Activated naive CD4-positive, alpha-beta T cell treated with anti-CD3 and anti-CD28 coated beads, Interleukin-2, amount 10 ng/mL, durations not matched to agents 7 days and 5 days (primary cell): ENCODE data around the gene TMEM156.
"Not testable (repeated sequence)": the region's sequence is repeated elsewhere in the genome, so short reads cannot be mapped to it uniquely, and the experiment has no call there.

Experiments used
- CTCF ChIA-PET: fragments of 350-600 bp; sonication (Branson Sonifier 250); formaldehyde crosslinking; loops from one replicate; lab custom pipeline; 2021; ENCODE audit warnings: antibody characterized with exemption; lab: Charles Lee
- DNase-seq: peaks from one replicate; pipeline ENCODE4 v3.0.0-alpha.2; 2020
- H3K27ac Mint-ChIP-seq: one replicate; pipeline ENCODE4 v1.8.0; 2021; ENCODE audit warnings: mild to moderate bottlenecking, moderate library complexity, mixed read lengths
- H3K27me3 Mint-ChIP-seq: one replicate; pipeline ENCODE4 v1.8.0; 2021; ENCODE audit warnings: mild to moderate bottlenecking, mixed read lengths
- H3K36me3 Mint-ChIP-seq: one replicate; pipeline ENCODE4 v1.8.0; 2021; ENCODE audit warnings: mixed read lengths
- H3K4me1 Mint-ChIP-seq: one replicate; pipeline ENCODE4 v1.8.0; 2021; ENCODE audit warnings: mixed read lengths
- H3K4me3 Mint-ChIP-seq: one replicate; pipeline ENCODE4 v1.8.0; 2021; ENCODE audit warnings: mild to moderate bottlenecking, moderate library complexity, mixed read lengths
- H3K9me3 Mint-ChIP-seq: one replicate; pipeline ENCODE4 v1.8.0; 2021; ENCODE audit warnings: mixed read lengths

Gene TMEM156

GRCh38 chr4:38979511-38980230 lies 52.5 kb downstream of the TMEM156 start:
- DNase-seq, result no peak
- CTCF ChIA-PET, result no interaction called here
- no peaks in the 10 kb centered on the region for H3K9me3 Mint-ChIP-seq
- no peaks in the 10 kb centered on the region for H3K27me3 Mint-ChIP-seq
- H3K4me3 Mint-ChIP-seq, result no peak overlapping the region
- H3K36me3 Mint-ChIP-seq, result peaks cover 74% of the 10 kb centered on the region
- peaks cover 42% of the 10 kb centered on the region for H3K4me1 Mint-ChIP-seq
- no peak overlapping the region for H3K27ac Mint-ChIP-seq

GRCh38 chr4:38979081-38979480 lies 53.1 kb downstream of the TMEM156 start:
- CTCF ChIA-PET, result no interaction called here
- DNase-seq, result no peak
- H3K27ac Mint-ChIP-seq, result no peak overlapping the region
- no peaks in the 10 kb centered on the region for H3K9me3 Mint-ChIP-seq
- H3K4me3 Mint-ChIP-seq, result no peak overlapping the region
- peaks cover 69% of the 10 kb centered on the region for H3K36me3 Mint-ChIP-seq
- peaks cover 37% of the 10 kb centered on the region for H3K4me1 Mint-ChIP-seq
- H3K27me3 Mint-ChIP-seq, result no peaks in the 10 kb centered on the region

DNA sequence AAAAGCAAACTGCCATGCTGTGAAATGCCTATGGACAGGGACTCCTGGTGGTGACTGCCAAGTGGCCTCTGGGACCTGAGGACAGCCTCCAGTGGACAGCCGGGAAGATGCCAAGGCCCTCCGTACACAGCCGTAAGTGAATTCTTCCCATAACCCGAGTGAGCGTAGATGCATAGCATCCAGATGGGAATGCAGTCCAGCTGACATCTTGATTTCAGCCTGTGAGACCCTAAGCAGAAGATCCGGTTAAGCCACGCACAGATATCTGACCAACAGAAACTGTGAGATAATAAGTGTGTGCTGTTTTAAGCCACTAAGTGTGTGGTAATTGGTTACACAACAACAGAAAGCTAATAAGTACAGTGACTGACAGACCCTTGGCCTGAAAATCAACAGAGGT lies 55.9 kb downstream of the TMEM156 start:
- Mint-ChIP-seq H3K36me3 (peaks cover 48% of the 10 kb centered on the region), H3K27ac (no peak overlapping the region), H3K4me3 (no peak overlapping the region), H3K4me1 (peaks cover 16% of the 10 kb centered on the region), H3K27me3 (no peaks in the 10 kb centered on the region), H3K9me3 (no peaks in the 10 kb centered on the region)
- no peak for DNase-seq
- CTCF ChIA-PET, result no interaction called here

DNA sequence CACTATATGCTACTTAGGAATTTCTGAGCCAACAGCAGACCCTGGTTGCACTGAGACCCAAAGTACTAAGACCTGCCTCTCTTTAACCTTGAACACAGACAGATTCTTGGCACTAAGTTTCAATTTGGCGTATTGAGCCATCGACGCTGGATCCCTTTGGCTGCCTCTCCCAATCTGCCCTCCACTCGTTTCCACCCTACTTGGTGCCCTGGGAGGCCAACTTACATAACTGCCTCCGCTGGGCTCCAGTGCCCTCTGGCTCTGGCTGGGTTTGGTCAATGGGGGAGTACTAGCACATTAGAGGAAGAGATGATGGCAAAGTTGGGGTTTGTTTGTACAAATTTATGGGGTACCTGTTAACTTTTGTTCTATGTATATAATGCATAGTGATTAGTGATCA lies 63.5 kb downstream of the TMEM156 start:
- Mint-ChIP-seq H3K4me3 (no peak overlapping the region), H3K4me1 (peaks cover 4% of the 10 kb centered on the region), H3K27ac (no peak overlapping the region), H3K27me3 (no peaks in the 10 kb centered on the region), H3K9me3 (no peaks in the 10 kb centered on the region), H3K36me3 (peaks cover 72% of the 10 kb centered on the region)
- CTCF ChIA-PET, result no interaction called here
- DNase-seq, result no peak

DNA sequence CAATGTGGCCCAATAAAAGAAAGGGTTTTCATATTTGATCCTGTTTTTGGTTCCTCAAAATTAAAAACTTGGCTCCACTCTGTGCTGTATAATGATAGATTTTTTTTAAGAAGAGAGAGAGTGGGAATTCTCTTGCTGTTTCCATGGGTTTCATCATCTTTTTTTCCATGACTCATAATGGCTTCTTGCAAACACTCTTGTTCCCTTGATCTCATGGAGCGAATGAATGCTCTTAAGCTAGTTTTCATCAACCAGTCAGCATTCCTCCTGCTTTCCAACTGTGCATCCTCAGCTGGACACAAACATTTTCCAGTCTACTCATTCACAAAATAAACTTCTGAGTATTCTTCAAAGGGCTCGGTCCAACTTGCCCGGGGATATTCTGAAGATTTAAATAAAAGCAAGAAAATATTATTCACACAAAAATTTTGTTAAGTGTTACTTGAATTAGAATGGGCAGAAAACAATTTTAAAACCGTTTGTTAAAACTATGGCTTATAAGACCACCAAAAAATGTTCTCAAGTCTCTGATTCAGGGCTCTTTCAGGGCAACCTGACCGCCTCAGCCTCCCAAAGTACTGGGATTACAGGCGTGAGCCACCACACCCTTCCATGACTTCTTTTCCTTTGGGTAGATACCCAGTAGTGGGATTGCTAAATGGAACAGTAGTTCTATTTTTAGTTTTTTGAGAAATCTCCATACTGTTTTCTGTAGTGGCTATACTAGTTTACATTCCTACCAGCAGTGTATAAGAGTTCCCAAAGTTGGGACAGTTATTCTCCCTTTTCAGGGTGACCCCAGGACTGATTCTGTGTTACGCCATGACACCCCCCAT lies 64.7 kb downstream of the TMEM156 start:
- CTCF ChIA-PET, result no interaction called here

DNA sequence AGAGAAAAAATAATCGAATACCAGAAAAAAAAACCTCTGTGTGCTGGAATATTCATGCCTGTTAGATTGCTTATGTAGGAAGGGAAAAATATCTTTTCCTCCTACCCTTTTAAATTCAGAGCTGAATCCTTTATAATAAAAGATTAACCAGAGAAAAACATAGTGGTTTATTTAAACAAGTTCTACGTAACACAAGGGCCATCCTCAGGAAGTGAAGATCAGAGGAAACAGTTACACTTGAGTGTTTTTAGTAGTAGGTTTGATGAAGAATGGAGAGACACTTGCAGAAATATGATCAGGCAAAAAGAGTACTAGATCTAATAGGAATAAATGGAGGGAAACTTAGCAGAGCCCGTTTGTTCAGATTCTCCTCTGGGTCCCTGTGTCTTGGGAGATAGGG lies 66.3 kb downstream of the TMEM156 start:
- no peaks in the 10 kb centered on the region for H3K27me3 Mint-ChIP-seq
- H3K9me3 Mint-ChIP-seq, result peaks cover 14% of the 10 kb centered on the region
- CTCF ChIA-PET, result interaction anchor here (0.8 kb wide), 1 partner anchor 17 kb away, joined by 4 read pairs; no protein-coding TSS in a partner anchor
- peaks cover 82% of the 10 kb centered on the region for H3K36me3 Mint-ChIP-seq
- H3K4me3 Mint-ChIP-seq, result no peak overlapping the region
- DNase-seq, result no peak
- peaks cover 4% of the 10 kb centered on the region for H3K4me1 Mint-ChIP-seq
- peak overlapping the region; percentile 46 for H3K27ac Mint-ChIP-seq

More for the DNA sequence above, 64.7 kb downstream of the TMEM156 start:
- Mint-ChIP-seq H3K27ac (no peak overlapping the region), H3K4me3 (no peak overlapping the region), H3K9me3 (peaks cover 4% of the 10 kb centered on the region), H3K4me1 (peaks cover 4% of the 10 kb centered on the region), H3K36me3 (peaks cover 78% of the 10 kb centered on the region), H3K27me3 (no peaks in the 10 kb centered on the region)
- DNase-seq, result no peak

DNA sequence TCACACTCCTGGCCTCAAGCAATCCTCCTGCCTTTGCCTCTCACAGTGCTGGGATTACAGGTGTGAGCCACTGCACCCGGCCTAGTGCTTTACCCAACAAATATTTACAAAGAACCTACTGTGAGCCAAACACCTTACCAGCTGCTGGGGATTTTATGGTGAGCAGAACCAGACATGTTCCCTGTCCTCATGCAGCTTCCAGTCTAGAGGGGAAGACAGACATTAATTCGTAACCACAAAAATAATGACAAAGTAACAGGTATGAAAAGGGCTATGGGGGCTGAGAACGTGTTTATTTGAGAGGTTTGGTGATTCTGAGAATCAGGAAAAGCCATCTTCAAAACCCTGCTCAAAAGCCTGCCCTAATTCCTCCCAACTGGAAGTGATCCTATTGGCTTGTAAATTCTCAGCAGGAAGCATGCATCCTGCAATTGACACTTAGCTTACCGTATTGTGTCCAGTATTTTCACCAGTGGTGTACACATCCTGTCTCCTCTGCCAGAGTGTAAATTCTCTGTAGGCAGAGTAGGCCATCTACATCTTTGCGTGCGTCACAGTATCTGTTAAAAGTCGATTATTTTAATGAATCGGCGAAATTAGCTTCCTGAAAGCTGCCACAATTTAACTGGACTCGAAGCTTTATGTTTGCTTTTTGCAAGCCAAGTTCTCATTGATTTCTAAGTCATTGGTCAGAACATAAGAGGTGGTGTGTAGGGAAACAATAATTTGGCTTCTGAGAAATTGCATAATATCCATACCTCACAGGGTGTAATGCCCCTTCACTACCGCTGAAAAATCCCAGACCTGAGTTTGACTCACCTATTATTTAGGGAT lies 67.0 kb downstream of the TMEM156 start:
- Mint-ChIP-seq H3K36me3 (peaks cover 75% of the 10 kb centered on the region), H3K27me3 (no peaks in the 10 kb centered on the region), H3K9me3 (peaks cover 14% of the 10 kb centered on the region), H3K4me3 (no peak overlapping the region), H3K27ac (no peak overlapping the region), H3K4me1 (peaks cover 4% of the 10 kb centered on the region)
- DNase-seq, result no peak
- CTCF ChIA-PET, result interaction anchor here (0.8 kb wide), 1 partner anchor 16 kb away, joined by 4 read pairs; no protein-coding TSS in a partner anchor

DNA sequence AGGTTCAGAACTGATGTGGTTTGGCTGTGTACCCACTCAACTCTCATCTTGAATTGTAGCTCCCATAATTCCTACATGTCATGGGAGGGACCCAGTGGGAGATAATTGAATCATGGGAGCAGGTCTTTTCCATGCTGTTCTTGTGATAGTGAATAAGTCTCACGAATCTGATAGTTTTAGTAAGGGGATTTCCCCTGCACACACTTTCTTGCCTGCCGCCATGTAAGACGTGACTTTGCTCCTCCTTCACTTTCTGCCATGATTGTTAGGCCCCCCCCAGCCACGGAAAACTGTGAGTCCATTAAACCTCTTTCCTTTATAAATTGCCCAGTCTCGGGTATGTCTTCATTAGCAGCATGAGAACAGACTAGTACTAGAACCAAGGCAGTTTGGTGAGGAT lies 73.0 kb downstream of the TMEM156 start:
- not testable (repeated sequence) for H3K27me3 Mint-ChIP-seq, H3K27ac Mint-ChIP-seq, DNase-seq, H3K4me3 Mint-ChIP-seq
- Mint-ChIP-seq H3K9me3 (peaks cover 19% of the 10 kb centered on the region), H3K36me3 (peaks cover 21% of the 10 kb centered on the region), H3K4me1 (peaks cover 20% of the 10 kb centered on the region)
- CTCF ChIA-PET, result interaction anchor here (1.4 to 1.5 kb wide), 3 partner anchors 10 to 59 kb away, joined by 3 to 6 read pairs (median 5); no protein-coding TSS in a partner anchor

DNA sequence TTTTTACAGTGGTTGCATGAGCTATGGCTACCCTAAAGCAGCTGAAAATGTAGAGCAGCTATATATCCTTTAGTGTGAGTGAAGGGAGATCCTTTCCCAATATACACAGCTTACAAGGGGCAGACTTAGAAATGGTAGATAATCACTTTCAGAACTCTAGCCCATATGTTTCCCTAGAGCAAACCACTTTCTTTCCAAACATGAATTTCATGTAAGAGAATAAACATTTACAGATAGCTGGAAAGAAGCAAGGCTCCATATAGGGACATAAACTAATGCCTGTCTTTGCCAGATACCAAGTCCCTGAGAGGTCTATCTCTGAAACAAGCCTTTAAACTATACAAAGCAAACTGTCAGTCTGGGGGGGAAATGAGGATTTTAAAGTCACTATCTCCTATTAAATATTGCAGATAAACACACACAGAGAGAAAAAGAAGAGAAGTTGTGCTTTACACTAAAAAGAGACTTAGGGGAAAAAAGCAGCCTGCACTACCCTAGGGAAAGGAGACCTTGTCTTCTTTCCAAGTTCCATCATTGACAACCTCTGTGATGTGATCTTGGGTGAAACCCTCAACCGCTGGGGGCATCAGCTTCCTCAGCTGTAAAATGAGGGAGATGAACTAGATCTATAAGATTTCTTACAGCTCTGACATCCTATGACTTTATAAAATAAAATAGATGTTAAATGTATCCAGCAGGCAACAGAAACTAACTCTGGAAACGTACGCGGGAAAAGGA lies 73.6 kb downstream of the TMEM156 start:
- Mint-ChIP-seq H3K4me1 (peaks cover 20% of the 10 kb centered on the region), H3K27me3 (peaks cover 3% of the 10 kb centered on the region), H3K9me3 (peaks cover 19% of the 10 kb centered on the region), H3K27ac (peak overlapping the region; percentile 29), H3K36me3 (peaks cover 16% of the 10 kb centered on the region), H3K4me3 (no peak overlapping the region)
- CTCF ChIA-PET, result interaction anchor here (1.4 to 1.5 kb wide), 3 partner anchors 9 to 59 kb away, joined by 3 to 6 read pairs (median 5); no protein-coding TSS in a partner anchor
- no peak for DNase-seq

DNA sequence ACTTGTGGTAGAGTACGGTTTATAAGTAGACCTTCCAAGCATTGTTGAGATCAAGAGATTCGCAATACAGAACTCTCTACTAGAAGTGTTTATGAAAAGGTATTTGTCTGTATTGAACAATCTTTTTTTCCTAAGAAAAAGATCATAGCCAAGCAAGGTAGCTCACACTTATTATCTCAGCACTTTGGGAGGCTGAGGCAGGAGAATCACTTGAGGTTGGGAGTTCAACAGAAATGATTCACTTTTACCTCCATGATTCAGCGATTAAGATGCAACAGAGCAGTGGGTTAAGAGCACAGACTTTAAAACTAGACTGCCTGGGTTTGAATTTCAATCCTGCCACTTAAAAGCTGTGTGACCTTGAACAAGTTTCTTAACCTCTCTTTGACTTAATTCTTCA lies 74.3 kb downstream of the TMEM156 start:
- Mint-ChIP-seq H3K36me3 (peaks cover 12% of the 10 kb centered on the region), H3K9me3 (peaks cover 15% of the 10 kb centered on the region), H3K4me3 (no peak overlapping the region), H3K4me1 (peaks cover 20% of the 10 kb centered on the region), H3K27me3 (peaks cover 5% of the 10 kb centered on the region), H3K27ac (no peak overlapping the region)
- no peak for DNase-seq
- CTCF ChIA-PET, result interaction anchor here (1.1 to 1.5 kb wide), 4 partner anchors 9 to 58 kb away, joined by 3 to 6 read pairs (median 4); no protein-coding TSS in a partner anchor

DNA sequence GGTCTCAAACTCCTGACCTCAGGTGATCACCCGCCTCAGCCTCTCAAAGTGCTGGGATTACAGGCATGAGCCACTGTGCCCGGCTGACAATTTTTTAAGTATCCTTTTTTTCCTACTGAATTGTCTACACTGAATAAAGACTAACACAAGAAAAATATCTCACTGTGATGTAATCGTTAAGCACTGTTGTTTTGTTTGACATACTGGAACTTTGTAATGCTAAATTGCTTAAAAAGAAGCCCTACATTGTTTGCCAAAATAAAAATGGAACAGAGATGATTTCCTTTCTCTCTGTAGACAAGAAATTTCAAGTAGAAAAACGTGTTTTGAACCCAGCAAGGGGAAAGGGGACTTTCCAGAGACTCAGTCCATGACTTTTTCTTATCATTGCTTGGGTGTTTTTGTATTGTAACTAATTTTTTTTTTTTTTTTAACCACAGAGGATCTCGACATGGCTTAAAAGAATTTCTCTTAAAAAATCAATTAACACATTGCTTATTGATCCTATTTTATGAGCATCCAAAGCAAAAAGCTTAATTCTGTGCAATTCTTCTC lies 74.9 kb downstream of the TMEM156 start:
- CTCF ChIA-PET, result interaction anchor here (1.1 kb wide), 1 partner anchor 28 kb away, joined by 3 read pairs; no protein-coding TSS in a partner anchor
- Mint-ChIP-seq H3K27ac (no peak overlapping the region), H3K36me3 (peaks cover 10% of the 10 kb centered on the region)

DNA sequence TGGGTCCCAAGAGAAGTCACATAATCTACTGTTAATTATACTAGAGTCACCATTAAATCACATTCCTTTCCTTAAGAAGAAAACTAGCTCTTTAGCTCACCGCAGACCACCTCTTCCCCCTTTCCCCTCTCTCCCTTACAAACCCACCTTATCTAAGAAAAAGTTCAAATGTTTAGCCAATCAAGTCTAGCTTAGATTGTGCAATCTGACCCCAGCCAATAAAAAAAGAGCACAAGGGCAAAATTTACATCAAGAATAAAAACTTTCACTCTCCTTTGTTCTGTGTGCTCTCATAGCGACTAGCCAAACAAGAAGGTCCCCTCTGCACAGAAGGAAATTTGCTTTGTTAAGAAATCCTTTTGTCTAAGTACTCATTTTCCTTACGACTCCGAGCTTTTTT lies 76.3 kb downstream of the TMEM156 start:
- Mint-ChIP-seq H3K4me1 (peaks cover 24% of the 10 kb centered on the region), H3K4me3 (no peak overlapping the region), H3K36me3 (no peaks in the 10 kb centered on the region), H3K27me3 (peaks cover 5% of the 10 kb centered on the region), H3K27ac (no peak overlapping the region), H3K9me3 (peaks cover 5% of the 10 kb centered on the region)
- CTCF ChIA-PET, result no interaction called here
- DNase-seq, result no peak

More for the DNA sequence above, 74.9 kb downstream of the TMEM156 start:
- Mint-ChIP-seq H3K4me3 (no peak overlapping the region), H3K4me1 (peaks cover 20% of the 10 kb centered on the region), H3K27me3 (peaks cover 5% of the 10 kb centered on the region), H3K9me3 (peaks cover 15% of the 10 kb centered on the region)
- no peak for DNase-seq

DNA sequence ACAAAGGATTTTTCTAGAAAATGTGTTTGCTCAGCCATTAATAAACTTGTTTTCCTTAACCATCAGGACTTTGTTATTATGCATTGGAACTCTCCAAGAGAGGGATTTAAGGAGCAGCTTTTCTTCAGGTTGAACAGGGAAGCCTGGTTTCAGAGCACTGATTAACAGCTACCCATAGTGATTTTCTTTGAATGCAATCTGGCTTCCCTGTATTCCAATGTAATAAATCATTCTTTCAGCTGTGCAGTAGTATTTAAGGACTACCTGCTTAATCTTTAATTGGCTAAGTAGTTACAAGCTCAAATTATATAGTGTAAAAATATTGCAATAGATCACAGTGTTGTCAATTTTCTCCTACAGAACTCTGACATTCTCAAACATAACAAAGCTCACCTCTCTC lies 77.5 kb downstream of the TMEM156 start:
- Mint-ChIP-seq H3K4me1 (peaks cover 34% of the 10 kb centered on the region), H3K4me3 (no peak overlapping the region), H3K9me3 (peaks cover 4% of the 10 kb centered on the region), H3K27ac (no peak overlapping the region), H3K36me3 (no peaks in the 10 kb centered on the region), H3K27me3 (peaks cover 5% of the 10 kb centered on the region)
- DNase-seq, result no peak
- CTCF ChIA-PET, result interaction anchor here (1.1 kb wide), 1 partner anchor 10 kb away, joined by 3 read pairs; no protein-coding TSS in a partner anchor
